Central memory CD8-positive, alpha-beta T cell (primary cell): ENCODE measurements around the gene CDK5R2.
"Not testable (repeated sequence)": the region's sequence is repeated elsewhere in the genome, so short reads cannot be mapped to it uniquely, and the experiment has no call there.

Experiments used
- ATAC-seq: fragments of 150-1000 bp; cut with Tn5 transposase; replicated peaks from 2 replicates; pipeline ENCODE4 v1.10.0; 2022; ENCODE audit warnings: mild to moderate bottlenecking, moderate FRiP score, moderate number of reproducible peaks; ENCODE audit not compliant: poor library complexity, severe bottlenecking; ENCODE audit errors: extremely low read depth
- DNase-seq, 2 donors: peaks; one replicate each; pipeline ENCODE4 v3.0.0; 2021; ENCODE audit warnings: low spot score in 2 of 2
- H3K27ac Mint-ChIP-seq: one replicate; pipeline ENCODE4 v1.8.0; 2022; ENCODE audit warnings: low read depth, mild to moderate bottlenecking, moderate library complexity, mixed read lengths
- H3K27me3 Mint-ChIP-seq: one replicate; pipeline ENCODE4 v1.8.0; 2022; ENCODE audit warnings: mixed read lengths
- H3K36me3 Mint-ChIP-seq: one replicate; pipeline ENCODE4 v1.8.0; 2022; ENCODE audit warnings: mild to moderate bottlenecking, moderate library complexity, mixed read lengths; ENCODE audit not compliant: insufficient read depth
- H3K4me1 Mint-ChIP-seq: one replicate; pipeline ENCODE4 v1.8.0; 2022; ENCODE audit warnings: mixed read lengths
- H3K4me3 Mint-ChIP-seq: one replicate; pipeline ENCODE4 v1.8.0; 2022; ENCODE audit warnings: mild to moderate bottlenecking, moderate library complexity, mixed read lengths
- H3K9me3 Mint-ChIP-seq: one replicate; pipeline ENCODE4 v1.8.0; 2022; ENCODE audit warnings: mixed read lengths

CDK5R2 gene

DNA sequence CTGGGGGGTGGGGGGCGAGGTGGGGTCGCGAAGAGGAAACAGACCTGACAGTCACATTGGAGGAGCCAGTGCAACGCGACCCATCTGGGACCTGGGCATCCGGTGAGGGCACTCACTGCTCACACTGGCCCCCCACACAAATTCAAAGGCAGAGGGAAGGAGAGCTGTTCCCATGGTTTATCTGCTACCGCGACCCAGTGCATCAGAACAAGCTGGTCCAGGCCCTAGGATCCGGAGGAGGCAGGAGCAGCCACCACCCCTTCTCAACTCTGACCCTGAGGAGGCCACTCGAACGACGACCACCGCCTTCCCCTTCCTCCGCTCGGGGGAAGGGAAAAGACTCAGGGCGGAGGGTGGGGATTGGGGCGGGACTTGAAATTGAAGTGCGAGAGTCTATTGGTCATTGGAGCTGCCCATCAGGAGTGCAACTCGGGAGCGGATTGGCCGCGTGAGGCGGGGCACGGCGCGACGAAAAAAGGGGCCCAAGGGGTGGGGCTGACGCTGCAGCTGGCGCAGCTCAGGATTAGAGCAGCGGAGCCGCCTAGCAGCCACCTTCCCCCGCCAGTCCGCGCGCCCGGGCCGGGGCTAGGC lies at the start of gene CDK5R2:
Gene CDK5R2, plus strand, starts transcription at position 526 of the 591 bp plus-strand sequence. CDS start 155 bp downstream, outside the sequence.
- DNase-seq: peak in 1 of 2 donors; percentile 51
- no peaks in the 10 kb centered on the region for H3K9me3 Mint-ChIP-seq
- H3K27ac Mint-ChIP-seq: no peak within 1 kb of the TSS
- peak within 1 kb of the TSS; percentile 67 for H3K4me3 Mint-ChIP-seq
- ATAC-seq: peak; percentile 77
- peaks cover 3% of the 10 kb centered on the region for H3K36me3 Mint-ChIP-seq
- peaks cover 89% of the 10 kb centered on the region for H3K27me3 Mint-ChIP-seq
- H3K4me1 Mint-ChIP-seq: peaks cover 20% of the 10 kb centered on the region

- no peak overlapping the region for H3K27ac Mint-ChIP-seq
- no peaks in the 10 kb centered on the region for H3K9me3 Mint-ChIP-seq
- peaks cover 9% of the 10 kb centered on the region for H3K36me3 Mint-ChIP-seq
- DNase-seq (no peak), ATAC-seq (no peak)
- peaks cover 14% of the 10 kb centered on the region for H3K27me3 Mint-ChIP-seq
- peaks cover 9% of the 10 kb centered on the region for H3K4me1 Mint-ChIP-seq
- H3K4me3 Mint-ChIP-seq: no peak overlapping the region
These were observed 48.7 kb upstream of the CDK5R2 start for GRCh38 chr2:218910741-218911140.

GRCh38 chr2:218920504-218920903 lies 39.0 kb upstream of the CDK5R2 start:
- Mint-ChIP-seq H3K9me3 (peaks cover 10% of the 10 kb centered on the region), H3K36me3 (peaks cover 2% of the 10 kb centered on the region), H3K4me3 (no peak overlapping the region), H3K4me1 (no peaks in the 10 kb centered on the region), H3K27me3 (peaks cover 77% of the 10 kb centered on the region), H3K27ac (no peak overlapping the region)
- no peak for DNase-seq
- ATAC-seq: no peak

DNA sequence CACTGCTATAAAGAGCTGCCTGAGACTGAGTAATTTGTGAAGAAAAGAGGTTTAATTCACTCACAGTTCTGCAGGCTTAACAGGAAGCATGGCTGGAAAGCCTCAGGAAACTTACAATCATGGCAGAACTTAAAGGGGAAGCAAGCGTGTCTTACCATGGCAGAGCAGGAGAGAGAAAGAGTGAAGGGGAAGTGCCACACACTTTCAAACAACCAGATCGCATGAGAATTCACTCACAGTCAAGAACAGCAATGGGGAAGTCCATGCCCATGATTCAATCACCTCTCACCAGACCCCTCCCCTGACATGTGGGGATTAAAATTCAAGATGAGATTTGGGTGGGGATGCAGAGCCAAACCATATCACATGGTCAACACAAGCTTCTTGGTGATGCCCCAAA lies 34.7 kb upstream of the CDK5R2 start:
- H3K4me3 Mint-ChIP-seq: no peak overlapping the region
- H3K9me3 Mint-ChIP-seq: peaks cover 10% of the 10 kb centered on the region
- no peak for ATAC-seq
- no peak for DNase-seq
- no peaks in the 10 kb centered on the region for H3K4me1 Mint-ChIP-seq
- no peak overlapping the region for H3K27ac Mint-ChIP-seq
- H3K36me3 Mint-ChIP-seq: peaks cover 2% of the 10 kb centered on the region
- H3K27me3 Mint-ChIP-seq: peaks cover 81% of the 10 kb centered on the region

- DNase-seq (no peak), ATAC-seq (no peak)
- peaks cover 10% of the 10 kb centered on the region for H3K9me3 Mint-ChIP-seq
- H3K4me3 Mint-ChIP-seq: no peak overlapping the region
- no peak overlapping the region for H3K27ac Mint-ChIP-seq
- peaks cover 2% of the 10 kb centered on the region for H3K36me3 Mint-ChIP-seq
- H3K4me1 Mint-ChIP-seq: no peaks in the 10 kb centered on the region
- H3K27me3 Mint-ChIP-seq: peaks cover 81% of the 10 kb centered on the region
These were observed 34.0 kb upstream of the CDK5R2 start for GRCh38 chr2:218925434-218925833.

- no peak overlapping the region for H3K4me3 Mint-ChIP-seq
- H3K4me1 Mint-ChIP-seq: no peaks in the 10 kb centered on the region
- H3K27me3 Mint-ChIP-seq: peaks cover 67% of the 10 kb centered on the region
- DNase-seq (no peak), ATAC-seq (no peak)
- peaks cover 10% of the 10 kb centered on the region for H3K9me3 Mint-ChIP-seq
- H3K27ac Mint-ChIP-seq: no peak overlapping the region
- H3K36me3 Mint-ChIP-seq: peaks cover under 1% of the 10 kb centered on the region
These were observed 32.0 kb upstream of the CDK5R2 start for GRCh38 chr2:218927422-218927821.

DNA sequence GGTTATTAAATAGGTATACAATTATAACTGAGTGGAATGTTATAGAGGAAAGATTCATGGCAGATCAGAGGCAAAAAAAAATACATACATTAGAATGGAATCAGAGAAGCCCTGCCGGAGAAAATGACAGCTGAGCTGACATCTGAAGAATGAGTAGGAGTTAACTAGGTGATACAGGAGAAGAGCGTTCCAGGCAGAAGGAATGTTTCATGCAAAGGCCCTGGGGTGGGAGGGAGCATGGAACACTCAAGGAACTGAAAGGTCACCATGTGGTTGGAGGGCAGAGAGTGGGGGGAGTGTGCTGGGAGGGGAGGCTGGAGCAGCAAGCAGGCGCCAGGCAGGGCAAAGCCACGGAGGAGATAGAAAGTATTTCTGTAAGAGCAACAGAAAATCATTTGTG lies 31.6 kb upstream of the CDK5R2 start:
- no peak overlapping the region for H3K27ac Mint-ChIP-seq
- peaks cover 63% of the 10 kb centered on the region for H3K27me3 Mint-ChIP-seq
- ATAC-seq: no peak
- H3K4me3 Mint-ChIP-seq: no peak overlapping the region
- DNase-seq: no peak
- H3K9me3 Mint-ChIP-seq: peaks cover 10% of the 10 kb centered on the region
- no peaks in the 10 kb centered on the region for H3K4me1 Mint-ChIP-seq
- no peaks in the 10 kb centered on the region for H3K36me3 Mint-ChIP-seq

DNA sequence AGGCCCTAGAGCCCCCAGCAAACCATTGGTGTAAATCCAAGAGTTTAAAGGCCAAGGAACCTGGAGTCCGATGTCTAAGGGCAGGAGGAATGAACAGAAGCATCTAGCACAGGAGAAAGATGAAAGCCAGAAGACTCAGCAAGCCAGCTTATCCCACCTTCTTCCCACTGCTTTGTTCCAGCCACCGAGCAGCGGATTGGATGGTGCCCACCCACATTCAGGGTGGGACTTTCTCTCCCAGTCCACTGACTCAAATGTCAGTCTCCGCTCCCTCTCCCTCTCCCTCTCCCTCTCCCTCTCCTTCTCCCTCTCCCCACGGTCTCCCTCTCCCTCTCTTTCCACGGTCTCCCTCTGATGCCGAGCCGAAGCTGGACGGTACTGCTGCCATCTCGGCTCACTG lies 29.0 kb upstream of the CDK5R2 start:
- DNase-seq, ATAC-seq, H3K9me3 Mint-ChIP-seq, H3K4me3 Mint-ChIP-seq, H3K4me1 Mint-ChIP-seq, H3K36me3 Mint-ChIP-seq, H3K27ac Mint-ChIP-seq: not testable (repeated sequence)
- H3K27me3 Mint-ChIP-seq: peaks cover 55% of the 10 kb centered on the region

GRCh38 chr2:218931751-218932150 lies 27.7 kb upstream of the CDK5R2 start:
- not testable (repeated sequence) for H3K4me1 Mint-ChIP-seq, ATAC-seq, H3K4me3 Mint-ChIP-seq, H3K36me3 Mint-ChIP-seq, DNase-seq, H3K9me3 Mint-ChIP-seq, H3K27ac Mint-ChIP-seq
- H3K27me3 Mint-ChIP-seq: peaks cover 56% of the 10 kb centered on the region

GRCh38 chr2:218944759-218945404 lies 14.6 kb upstream of the CDK5R2 start:
- Mint-ChIP-seq H3K4me3 (no peak overlapping the region), H3K27me3 (peaks cover 86% of the 10 kb centered on the region)
- ATAC-seq: no peak

GRCh38 chr2:218946621-218947020 lies 12.8 kb upstream of the CDK5R2 start:
- DNase-seq (no peak), ATAC-seq (no peak)
- Mint-ChIP-seq H3K4me1 (no peaks in the 10 kb centered on the region), H3K27ac (no peak overlapping the region), H3K4me3 (no peak overlapping the region), H3K36me3 (peaks cover 3% of the 10 kb centered on the region), H3K9me3 (no peaks in the 10 kb centered on the region), H3K27me3 (peaks cover 78% of the 10 kb centered on the region)

More at GRCh38 chr2:218944759-218945404, 14.6 kb upstream of the CDK5R2 start:
- peaks cover 3% of the 10 kb centered on the region for H3K36me3 Mint-ChIP-seq
- H3K4me1 Mint-ChIP-seq: no peaks in the 10 kb centered on the region
- no peak for DNase-seq
- no peak overlapping the region for H3K27ac Mint-ChIP-seq
- no peaks in the 10 kb centered on the region for H3K9me3 Mint-ChIP-seq

DNA sequence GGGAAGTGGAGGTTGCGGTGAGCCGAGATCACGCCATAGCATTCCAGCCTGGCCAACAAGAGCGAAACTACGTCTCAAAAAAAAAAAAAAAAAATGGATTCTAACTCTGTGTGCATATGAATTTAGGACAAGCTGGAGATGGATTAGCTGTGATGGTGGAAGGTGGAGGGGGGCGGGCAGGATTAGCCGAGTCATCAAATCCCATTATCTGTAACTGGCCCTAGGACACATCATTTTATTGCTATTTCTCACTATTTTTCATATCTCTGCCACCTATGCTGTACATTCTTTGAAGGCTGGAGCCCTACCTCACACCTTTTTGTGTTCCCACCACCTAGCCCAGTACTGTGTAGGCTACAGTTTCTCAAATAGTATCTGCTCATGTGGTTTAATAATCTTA lies 7.3 kb upstream of the CDK5R2 start:
- peaks cover 82% of the 10 kb centered on the region for H3K27me3 Mint-ChIP-seq
- no peak overlapping the region for H3K27ac Mint-ChIP-seq
- no peak for ATAC-seq
- H3K9me3 Mint-ChIP-seq: no peaks in the 10 kb centered on the region
- H3K4me1 Mint-ChIP-seq: no peaks in the 10 kb centered on the region
- H3K4me3 Mint-ChIP-seq: no peak overlapping the region
- no peaks in the 10 kb centered on the region for H3K36me3 Mint-ChIP-seq
- no peak for DNase-seq

- Mint-ChIP-seq H3K27ac (no peak overlapping the region), H3K27me3 (peaks cover 82% of the 10 kb centered on the region), H3K4me1 (no peaks in the 10 kb centered on the region)
These were observed 6.0 kb upstream of the CDK5R2 start for GRCh38 chr2:218953366-218953954.

More at GRCh38 chr2:218953366-218953954, 6.0 kb upstream of the CDK5R2 start:
- Mint-ChIP-seq H3K9me3 (no peaks in the 10 kb centered on the region), H3K36me3 (no peaks in the 10 kb centered on the region), H3K4me3 (no peak overlapping the region)
- ATAC-seq: no peak
- no peak for DNase-seq
